Ovary (tissue), 3 donors: ENCODE measurements around the gene ZPBP.

Experiments used
- EP300 ChIP-seq: sonication (generic); formaldehyde crosslinking; IDR thresholded peaks from one replicate; pipeline ENCODE4 v1.6.1; 2017; ENCODE audit warnings: antibody characterized with exemption
- POLR2A ChIP-seq: fragments of 450-650 bp; IDR thresholded peaks from one replicate; pipeline ENCODE4 v1.6.1; 2017; ENCODE audit warnings: antibody characterized with exemption, mild to moderate bottlenecking, moderate library complexity
- TF ChIP-seq, protein P1 (sequence below), 3 donors: fragments of 450-650 bp in 2 of 3; fragments of 200-600 bp in 1 of 3; IDR thresholded peaks; one replicate each; pipeline versions ENCODE4 v1.5.1 to v1.8.0; 2016 to 2022; ENCODE audit warnings: antibody characterized with exemption in 3 of 3, mild to moderate bottlenecking in 1 of 3
- donor health status: DM: no; HTN: no; CAD: no.

DNA sequence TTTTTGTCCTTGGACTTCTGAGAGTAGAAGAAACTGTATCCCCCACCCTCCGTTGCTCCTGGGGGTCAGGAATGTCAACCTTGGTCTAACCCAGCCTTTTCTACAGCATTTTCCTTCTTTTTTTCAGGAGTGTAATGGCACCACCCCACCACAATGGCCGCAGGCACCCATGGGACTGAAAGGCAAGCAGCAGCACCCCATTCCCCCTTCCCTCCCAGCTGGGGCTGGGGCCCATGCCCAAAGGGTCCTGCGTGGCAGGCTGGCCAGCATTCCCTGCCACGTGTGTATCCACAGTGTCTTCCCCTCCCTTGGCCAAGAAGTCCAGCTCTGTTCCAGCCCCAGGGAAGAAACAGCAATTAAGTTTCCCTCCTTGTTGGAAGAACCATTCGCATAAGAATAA is 106.9 kb downstream of the ZPBP start:
- TF ChIP-seq POLR2A (no peak), EP300 (no peak)
- TF ChIP-seq, protein P1, sequence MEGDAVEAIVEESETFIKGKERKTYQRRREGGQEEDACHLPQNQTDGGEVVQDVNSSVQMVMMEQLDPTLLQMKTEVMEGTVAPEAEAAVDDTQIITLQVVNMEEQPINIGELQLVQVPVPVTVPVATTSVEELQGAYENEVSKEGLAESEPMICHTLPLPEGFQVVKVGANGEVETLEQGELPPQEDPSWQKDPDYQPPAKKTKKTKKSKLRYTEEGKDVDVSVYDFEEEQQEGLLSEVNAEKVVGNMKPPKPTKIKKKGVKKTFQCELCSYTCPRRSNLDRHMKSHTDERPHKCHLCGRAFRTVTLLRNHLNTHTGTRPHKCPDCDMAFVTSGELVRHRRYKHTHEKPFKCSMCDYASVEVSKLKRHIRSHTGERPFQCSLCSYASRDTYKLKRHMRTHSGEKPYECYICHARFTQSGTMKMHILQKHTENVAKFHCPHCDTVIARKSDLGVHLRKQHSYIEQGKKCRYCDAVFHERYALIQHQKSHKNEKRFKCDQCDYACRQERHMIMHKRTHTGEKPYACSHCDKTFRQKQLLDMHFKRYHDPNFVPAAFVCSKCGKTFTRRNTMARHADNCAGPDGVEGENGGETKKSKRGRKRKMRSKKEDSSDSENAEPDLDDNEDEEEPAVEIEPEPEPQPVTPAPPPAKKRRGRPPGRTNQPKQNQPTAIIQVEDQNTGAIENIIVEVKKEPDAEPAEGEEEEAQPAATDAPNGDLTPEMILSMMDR (IDR thresholded peaks at IDR 0.05), result no peak
